ENCODE data around the gene KLK11. TPM values are rescaled to one million over a fixed set of nuclear protein-coding genes. Genes with fewer than 3 reads are reported as not detected.

KLK11 gene
- total RNA-seq, 2 donors from 2014 or later = 0.29 to 2.5 TPM

DNA sequence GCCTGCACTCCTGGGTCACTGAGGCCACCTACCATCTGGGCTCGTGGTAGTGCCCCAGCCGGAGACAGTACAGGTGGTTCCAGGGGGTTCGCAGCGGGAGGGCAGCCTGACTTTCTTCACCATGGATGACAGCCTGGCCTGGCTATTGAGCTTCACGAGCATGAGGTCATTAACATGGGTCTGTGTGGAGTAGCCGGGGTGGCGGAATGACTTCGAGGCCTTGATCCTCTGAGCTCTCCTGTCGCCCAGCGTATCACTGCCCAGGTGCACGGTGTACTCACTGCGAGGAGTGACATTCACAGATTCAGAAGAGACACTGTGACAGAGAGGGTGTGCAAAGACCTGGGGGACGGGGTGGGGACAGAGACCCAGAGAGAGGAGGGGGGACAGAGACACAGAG lies 46.2 kb downstream of the KLK11 start:
- H3K4me3 Mint-ChIP-seq = no peak overlapping the region
- H3K27me3 Mint-ChIP-seq (ENCODE audit: insufficient read depth) = peaks cover 52% of the 10 kb centered on the region
- peaks cover 3% of the 10 kb centered on the region for H3K9me3 Mint-ChIP-seq
- Histone ChIP-seq H3K36me3 (ENCODE audit: control insufficient read depth, insufficient read depth, low read length) (no peaks in the 10 kb centered on the region), H3K9ac (ENCODE audit: extremely low read depth, low read length, poor library complexity, severe bottlenecking) (no peak overlapping the region), H3K9me3 (ENCODE audit: control insufficient read depth, low read length) (no peaks in the 10 kb centered on the region), H3K27me3 (ENCODE audit: control insufficient read depth, insufficient read depth, low read length, poor library complexity, severe bottlenecking) (peaks cover 10% of the 10 kb centered on the region), H3K27ac (ENCODE audit: low read depth, low read length) (no peak overlapping the region), H3K4me3 (ENCODE audit: low read length) (no peak overlapping the region), H3K4me1 (ENCODE audit: control insufficient read depth, insufficient read depth, low read length) (no peaks in the 10 kb centered on the region)
- no peak overlapping the region for H3K27ac Mint-ChIP-seq
- TF ChIP-seq, protein P1, sequence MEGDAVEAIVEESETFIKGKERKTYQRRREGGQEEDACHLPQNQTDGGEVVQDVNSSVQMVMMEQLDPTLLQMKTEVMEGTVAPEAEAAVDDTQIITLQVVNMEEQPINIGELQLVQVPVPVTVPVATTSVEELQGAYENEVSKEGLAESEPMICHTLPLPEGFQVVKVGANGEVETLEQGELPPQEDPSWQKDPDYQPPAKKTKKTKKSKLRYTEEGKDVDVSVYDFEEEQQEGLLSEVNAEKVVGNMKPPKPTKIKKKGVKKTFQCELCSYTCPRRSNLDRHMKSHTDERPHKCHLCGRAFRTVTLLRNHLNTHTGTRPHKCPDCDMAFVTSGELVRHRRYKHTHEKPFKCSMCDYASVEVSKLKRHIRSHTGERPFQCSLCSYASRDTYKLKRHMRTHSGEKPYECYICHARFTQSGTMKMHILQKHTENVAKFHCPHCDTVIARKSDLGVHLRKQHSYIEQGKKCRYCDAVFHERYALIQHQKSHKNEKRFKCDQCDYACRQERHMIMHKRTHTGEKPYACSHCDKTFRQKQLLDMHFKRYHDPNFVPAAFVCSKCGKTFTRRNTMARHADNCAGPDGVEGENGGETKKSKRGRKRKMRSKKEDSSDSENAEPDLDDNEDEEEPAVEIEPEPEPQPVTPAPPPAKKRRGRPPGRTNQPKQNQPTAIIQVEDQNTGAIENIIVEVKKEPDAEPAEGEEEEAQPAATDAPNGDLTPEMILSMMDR (conservative IDR thresholded peaks at IDR 0.05) = no peak
- 86 to 90% methylated on average over 12 to 13 of the region's 13 CpGs for WGBS, 2 experiments (ENCODE audit: insufficient coverage in 1 of 2, insufficient read length in 1 of 2)
- H3K36me3 Mint-ChIP-seq (ENCODE audit: low read depth) = no peaks in the 10 kb centered on the region
- peak; percentile 59 for DNase-seq
- no peaks in the 10 kb centered on the region for H3K4me1 Mint-ChIP-seq

DNA sequence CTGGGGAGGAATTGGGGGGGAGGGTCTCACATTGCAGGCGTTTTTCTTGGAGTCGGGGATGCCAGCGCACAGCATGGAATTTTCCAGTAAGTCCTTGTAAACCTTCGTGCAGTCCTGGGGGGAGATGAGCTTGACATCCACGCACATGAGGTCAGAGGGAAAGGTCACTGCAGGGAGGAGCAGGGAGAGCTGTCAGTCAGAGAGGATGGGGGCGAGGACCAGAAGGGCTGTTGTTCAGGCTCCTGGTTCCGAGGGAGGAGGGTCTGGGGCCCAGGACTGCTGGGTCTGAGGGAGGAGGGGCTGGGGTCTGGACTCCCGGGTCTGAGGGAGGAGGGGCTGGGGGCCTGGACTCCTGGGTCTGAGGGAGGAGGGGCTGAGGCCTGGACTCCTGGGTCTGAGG lies 46.7 kb downstream of the KLK11 start:
- no peaks in the 10 kb centered on the region for H3K4me1 ChIP-seq (ENCODE audit: control insufficient read depth, insufficient read depth, low read length)
- H3K27me3 ChIP-seq (ENCODE audit: control insufficient read depth, insufficient read depth, low read length, poor library complexity, severe bottlenecking) = peaks cover 10% of the 10 kb centered on the region
- 80% methylated on average over 1 to 8 of the region's 8 CpGs for WGBS, 2 experiments (ENCODE audit: insufficient coverage in 1 of 2, insufficient read length in 1 of 2)
- H3K27ac ChIP-seq (ENCODE audit: low read depth, low read length) = no peak overlapping the region
- peak; percentile 50 for DNase-seq
- Mint-ChIP-seq H3K4me3 (no peak overlapping the region), H3K9me3 (no peaks in the 10 kb centered on the region), H3K36me3 (ENCODE audit: low read depth) (no peaks in the 10 kb centered on the region), H3K27ac (no peak overlapping the region), H3K27me3 (ENCODE audit: insufficient read depth) (peaks cover 47% of the 10 kb centered on the region), H3K4me1 (no peaks in the 10 kb centered on the region)
- H3K36me3 ChIP-seq (ENCODE audit: control insufficient read depth, insufficient read depth, low read length) = no peaks in the 10 kb centered on the region
- H3K4me3 ChIP-seq (ENCODE audit: low read length) = no peak overlapping the region
- H3K9me3 ChIP-seq (ENCODE audit: control insufficient read depth, low read length) = no peaks in the 10 kb centered on the region
- H3K9ac ChIP-seq (ENCODE audit: extremely low read depth, low read length, poor library complexity, severe bottlenecking) = no peak overlapping the region
- TF ChIP-seq, protein P1 (conservative IDR thresholded peaks at IDR 0.05) = no peak

- Mint-ChIP-seq H3K4me1 (no peaks in the 10 kb centered on the region), H3K27me3 (ENCODE audit: insufficient read depth) (peaks cover 40% of the 10 kb centered on the region), H3K36me3 (ENCODE audit: low read depth) (no peaks in the 10 kb centered on the region), H3K9me3 (no peaks in the 10 kb centered on the region), H3K27ac (no peak overlapping the region), H3K4me3 (no peak overlapping the region)
- TF ChIP-seq, protein P1 (conservative IDR thresholded peaks at IDR 0.05) = no peak
- H3K36me3 ChIP-seq (ENCODE audit: control insufficient read depth, insufficient read depth, low read length) = no peaks in the 10 kb centered on the region
- WGBS, 2 experiments (ENCODE audit: insufficient coverage in 1 of 2, insufficient read length in 1 of 2) = 72 to 79% methylated on average over 5 of the region's 5 CpGs
- H3K4me3 ChIP-seq (ENCODE audit: low read length) = no peak overlapping the region
- no peak overlapping the region for H3K9ac ChIP-seq (ENCODE audit: extremely low read depth, low read length, poor library complexity, severe bottlenecking)
- H3K27ac ChIP-seq (ENCODE audit: low read depth, low read length) = no peak overlapping the region
- no peaks in the 10 kb centered on the region for H3K9me3 ChIP-seq (ENCODE audit: control insufficient read depth, low read length)
- DNase-seq = peak; percentile 50
- no peaks in the 10 kb centered on the region for H3K4me1 ChIP-seq (ENCODE audit: control insufficient read depth, insufficient read depth, low read length)
- H3K27me3 ChIP-seq (ENCODE audit: control insufficient read depth, insufficient read depth, low read length, poor library complexity, severe bottlenecking) = peaks cover 10% of the 10 kb centered on the region
Observed at GRCh38 chr19:50978772-50979390, 47.5 kb downstream of the KLK11 start.

All from endodermal cell (in vitro differentiated cells).